HepG2 (cell line): Measurements from ENCODE around the gene ZBTB46. TPM values are rescaled to one million over a fixed set of nuclear protein-coding genes. Genes with fewer than 3 reads are reported as not detected.

ENCODE experiments used
- BCL6 ChIP-seq: IDR thresholded peaks from 2 replicates; pipeline ENCODE4 v1.6.1; 2016; ENCODE audit warnings: missing genetic modification reagents, missing compliant biosample characterization
- KAT8 ChIP-seq: IDR thresholded peaks from 2 replicates; pipeline ENCODE4 v1.6.1; 2016; ENCODE audit warnings: missing genetic modification reagents, missing compliant biosample characterization
- NONO ChIP-seq, 2 experiments: fragments of 450-650 bp in 1 of 2; sonication (generic) in 1 of 2; formaldehyde crosslinking in 1 of 2; IDR thresholded peaks in 1 of 2; conservative IDR thresholded peaks in 1 of 2; 2 replicates each; pipeline versions ENCODE4 v1.6.1 to v1.8.0; 2017 to 2022; ENCODE audit warnings: mild to moderate bottlenecking in 1 of 2, missing genetic modification reagents in 1 of 2, moderate library complexity in 1 of 2
- PPARG ChIP-seq: conservative IDR thresholded peaks from 2 replicates; pipeline ENCODE4 v1.6.1; 2016; ENCODE audit warnings: missing biosample characterization, missing genetic modification reagents
- YY1 ChIP-seq: IDR thresholded peaks from 2 replicates; pipeline ENCODE4 v1.6.1; 2011; ENCODE audit warnings: low read length, low read depth, moderate library complexity, mild to moderate bottlenecking; ENCODE audit not compliant: insufficient read depth, insufficient replicate concordance
- ZNF512 ChIP-seq: sonication (generic); formaldehyde crosslinking; IDR thresholded peaks from 2 replicates; pipeline ENCODE4 v1.4.0; 2020; ENCODE audit warnings: mild to moderate bottlenecking, missing genetic modification reagents
- ZNF687 ChIP-seq: sonication (generic); formaldehyde crosslinking; IDR thresholded peaks from 2 replicates; pipeline ENCODE4 v1.5.1; 2020; ENCODE audit warnings: mild to moderate bottlenecking, missing genetic modification reagents, moderate library complexity
- polyA plus RNA-seq, 8 experiments: library from polyadenylated mRNA; depleted of rRNA in 3 of 8; stranded (reverse) in 7 of 8; unstranded in 1 of 8; fragments of >200 nt; fragmentation: Illumina TruSeq in 4 of 8; extraction: Trizol in 4 of 8; gene quantifications; 2 replicates each; pipeline versions ENCODE4 v1.2.1 to v1.2.3, GENCODE V29; 2011 to 2016; ENCODE audit warnings: low read depth in 4 of 8, missing spikeins in 1 of 8, mixed read lengths in 1 of 8; ENCODE audit not compliant: insufficient read depth in 1 of 8
- total RNA-seq, 5 experiments: library from RNA; depleted of rRNA; stranded (reverse); fragments of >200 nt; fragmentation: Illumina TruSeq; extraction: Trizol; gene quantifications; 2 replicates each; pipeline ENCODE4 v1.2.3, GENCODE V29; 2016; ENCODE audit warnings: low read depth in 1 of 5
- TF ChIP-seq, protein P1 (sequence below): sonication (generic); formaldehyde crosslinking; IDR thresholded peaks from 2 replicates; pipeline ENCODE4 v1.5.0; 2020; ENCODE audit warnings: mild to moderate bottlenecking, missing genetic modification reagents, borderline replicate concordance
- TF ChIP-seq, protein P2 (sequence below): sonication (generic); formaldehyde crosslinking; IDR thresholded peaks from 2 replicates; pipeline ENCODE4 v1.4.0; 2020; ENCODE audit warnings: missing genetic modification reagents, mild to moderate bottlenecking, borderline replicate concordance

ZBTB46 gene
- total and polyA plus RNA-seq, 2 of the 13 experiments (the other 11 are each of a cell fraction or from before 2014, with no cell fraction given): 1.6 to 13.5 TPM

DNA sequence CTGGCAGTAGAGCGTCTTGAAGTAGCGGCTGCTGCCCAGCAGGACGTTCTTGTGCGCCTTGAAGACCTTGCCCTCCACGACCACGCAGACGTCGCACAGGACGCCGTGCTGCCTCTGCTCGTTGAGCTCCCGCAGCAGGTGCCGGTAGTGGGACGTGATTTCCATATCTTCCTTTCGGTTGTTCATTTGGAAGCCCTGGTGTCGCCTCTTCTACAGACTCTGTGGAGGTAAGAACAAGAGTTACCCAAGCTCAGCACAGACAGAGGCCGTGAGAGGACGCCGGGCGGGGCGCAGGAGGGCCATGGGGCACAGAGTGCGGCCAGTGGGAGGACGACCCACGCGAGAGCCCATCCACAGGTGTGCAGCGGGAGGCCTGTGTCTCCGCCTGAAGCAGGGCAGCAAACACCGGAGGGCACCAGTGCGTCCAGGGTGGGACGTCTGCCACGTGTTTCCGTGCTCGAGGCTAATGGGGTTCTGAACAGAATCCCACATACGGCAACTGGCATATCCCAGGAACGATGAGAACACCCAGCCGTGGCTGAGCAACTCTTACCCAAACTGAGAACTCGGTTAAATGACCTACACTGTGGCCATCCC, 40.4 kb downstream of the ZBTB46 start (continued):
- TF ChIP-seq, protein P1, sequence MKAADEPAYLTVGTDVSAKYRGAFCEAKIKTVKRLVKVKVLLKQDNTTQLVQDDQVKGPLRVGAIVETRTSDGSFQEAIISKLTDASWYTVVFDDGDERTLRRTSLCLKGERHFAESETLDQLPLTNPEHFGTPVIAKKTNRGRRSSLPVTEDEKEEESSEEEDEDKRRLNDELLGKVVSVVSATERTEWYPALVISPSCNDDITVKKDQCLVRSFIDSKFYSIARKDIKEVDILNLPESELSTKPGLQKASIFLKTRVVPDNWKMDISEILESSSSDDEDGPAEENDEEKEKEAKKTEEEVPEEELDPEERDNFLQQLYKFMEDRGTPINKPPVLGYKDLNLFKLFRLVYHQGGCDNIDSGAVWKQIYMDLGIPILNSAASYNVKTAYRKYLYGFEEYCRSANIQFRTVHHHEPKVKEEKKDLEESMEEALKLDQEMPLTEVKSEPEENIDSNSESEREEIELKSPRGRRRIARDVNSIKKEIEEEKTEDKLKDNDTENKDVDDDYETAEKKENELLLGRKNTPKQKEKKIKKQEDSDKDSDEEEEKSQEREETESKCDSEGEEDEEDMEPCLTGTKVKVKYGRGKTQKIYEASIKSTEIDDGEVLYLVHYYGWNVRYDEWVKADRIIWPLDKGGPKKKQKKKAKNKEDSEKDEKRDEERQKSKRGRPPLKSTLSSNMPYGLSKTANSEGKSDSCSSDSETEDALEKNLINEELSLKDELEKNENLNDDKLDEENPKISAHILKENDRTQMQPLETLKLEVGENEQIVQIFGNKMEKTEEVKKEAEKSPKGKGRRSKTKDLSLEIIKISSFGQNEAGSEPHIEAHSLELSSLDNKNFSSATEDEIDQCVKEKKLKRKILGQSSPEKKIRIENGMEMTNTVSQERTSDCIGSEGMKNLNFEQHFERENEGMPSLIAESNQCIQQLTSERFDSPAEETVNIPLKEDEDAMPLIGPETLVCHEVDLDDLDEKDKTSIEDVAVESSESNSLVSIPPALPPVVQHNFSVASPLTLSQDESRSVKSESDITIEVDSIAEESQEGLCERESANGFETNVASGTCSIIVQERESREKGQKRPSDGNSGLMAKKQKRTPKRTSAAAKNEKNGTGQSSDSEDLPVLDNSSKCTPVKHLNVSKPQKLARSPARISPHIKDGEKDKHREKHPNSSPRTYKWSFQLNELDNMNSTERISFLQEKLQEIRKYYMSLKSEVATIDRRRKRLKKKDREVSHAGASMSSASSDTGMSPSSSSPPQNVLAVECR: 0 out of 2 replicates have a peak, but pooled peaks have one; percentile 34
- TF ChIP-seq KAT8 (no peak), ZNF687 (peak; percentile 42; the same call in 1 of the 2 replicates), YY1 (no peak), NONO (IDR thresholded peaks at IDR 0.05) (no peak), NONO (CRISPR knock-in tag; conservative IDR thresholded peaks at IDR 0.05) (0 out of 2 replicates have a peak, but pooled peaks have one; percentile 33), BCL6 (CRISPR knock-in tag) (no peak), PPARG (no peak), ZNF512 (CRISPR knock-in tag) (no peak)
- TF ChIP-seq, protein P2, sequence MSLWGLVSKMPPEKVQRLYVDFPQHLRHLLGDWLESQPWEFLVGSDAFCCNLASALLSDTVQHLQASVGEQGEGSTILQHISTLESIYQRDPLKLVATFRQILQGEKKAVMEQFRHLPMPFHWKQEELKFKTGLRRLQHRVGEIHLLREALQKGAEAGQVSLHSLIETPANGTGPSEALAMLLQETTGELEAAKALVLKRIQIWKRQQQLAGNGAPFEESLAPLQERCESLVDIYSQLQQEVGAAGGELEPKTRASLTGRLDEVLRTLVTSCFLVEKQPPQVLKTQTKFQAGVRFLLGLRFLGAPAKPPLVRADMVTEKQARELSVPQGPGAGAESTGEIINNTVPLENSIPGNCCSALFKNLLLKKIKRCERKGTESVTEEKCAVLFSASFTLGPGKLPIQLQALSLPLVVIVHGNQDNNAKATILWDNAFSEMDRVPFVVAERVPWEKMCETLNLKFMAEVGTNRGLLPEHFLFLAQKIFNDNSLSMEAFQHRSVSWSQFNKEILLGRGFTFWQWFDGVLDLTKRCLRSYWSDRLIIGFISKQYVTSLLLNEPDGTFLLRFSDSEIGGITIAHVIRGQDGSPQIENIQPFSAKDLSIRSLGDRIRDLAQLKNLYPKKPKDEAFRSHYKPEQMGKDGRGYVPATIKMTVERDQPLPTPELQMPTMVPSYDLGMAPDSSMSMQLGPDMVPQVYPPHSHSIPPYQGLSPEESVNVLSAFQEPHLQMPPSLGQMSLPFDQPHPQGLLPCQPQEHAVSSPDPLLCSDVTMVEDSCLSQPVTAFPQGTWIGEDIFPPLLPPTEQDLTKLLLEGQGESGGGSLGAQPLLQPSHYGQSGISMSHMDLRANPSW (CRISPR knock-in tag): no peak
- TF ChIP-seq, all 625 proteins: peak for 13
